AG09319 (cell line): ENCODE data around the gene NOL11.
A peak's percentile ranks its signal among the peaks of the same experiment; 100 is the strongest.

Experiments
- DNase-seq: peaks from one replicate; pipeline ENCODE4 v3.0.0-alpha.2; 2010; ENCODE audit warnings: low read depth; ENCODE audit errors: extremely low read depth
- CTCF ChIP-seq: IDR thresholded peaks from 2 replicates; pipeline ENCODE4 v1.5.1; 2011; ENCODE audit warnings: low read depth, mild to moderate bottlenecking, inconsistent platforms, low read length, moderate library complexity

NOL11 gene

GRCh38 chr17:67717624-67718324, at the start of gene NOL11:
Gene NOL11 (plus strand): TSS chr17:67717936. CDS start chr17:67717948, 12 bp downstream.
- peak; percentile 97 for DNase-seq
- TF ChIP-seq CTCF = peak; percentile 96

- no peak for TF ChIP-seq CTCF
- DNase-seq = no peak
These were observed 46.2 kb upstream of the NOL11 start for GRCh38 chr17:67671493-67671892.

GRCh38 chr17:67672592-67673335, 45.0 kb upstream of the NOL11 start:
- no peak for DNase-seq
- no peak for TF ChIP-seq CTCF

- no peak for DNase-seq
These were observed 42.3 kb upstream of the NOL11 start for GRCh38 chr17:67675481-67675880.

GRCh38 chr17:67676305-67676704, 41.4 kb upstream of the NOL11 start:
- no peak for TF ChIP-seq CTCF
- DNase-seq = no peak

More at GRCh38 chr17:67675481-67675880, 42.3 kb upstream of the NOL11 start:
- no peak for TF ChIP-seq CTCF

GRCh38 chr17:67678414-67678813, 39.3 kb upstream of the NOL11 start:
- DNase-seq = no peak

More at GRCh38 chr17:67678414-67678813, 39.3 kb upstream of the NOL11 start:
- TF ChIP-seq CTCF = no peak
